HEK293 (cell line): ENCODE data around the gene PROKR1.

Experiments used
- CTCF ChIA-PET: fragments of 350-600 bp; formaldehyde crosslinking; extraction: SDS; loops from one replicate; lab custom pipeline; 2021; ENCODE audit warnings: antibody characterized with exemption; lab: Yijun Ruan, JAX
- POLR2A ChIA-PET: fragments of 300-600 bp; formaldehyde crosslinking; extraction: SDS; loops from one replicate; lab custom pipeline; 2020; ENCODE audit warnings: antibody characterized with exemption, inconsistent platforms; lab: Yijun Ruan, JAX
- H3K27ac ChIP-seq: fragments of 200-500 bp; sonication (Bioruptor generic); 2 replicates; pipeline ENCODE4 v1.5.1; 2014; ENCODE audit warnings: low read depth, low read length, control low read depth, inconsistent platforms; ENCODE audit errors: extremely low read depth
- H3K36me3 ChIP-seq, 2 experiments: fragments of 200-500 bp in 1 of 2; sonication (Bioruptor generic) in 1 of 2; 1 replicate in 1 of 2; 2 replicates in 1 of 2; pipeline ENCODE4 v1.5.1; 2014 to 2017; ENCODE audit warnings: inconsistent platforms in 2 of 2, low read length in 2 of 2; ENCODE audit not compliant: control insufficient read depth in 2 of 2, insufficient read depth in 1 of 2
- H3K4me1 ChIP-seq: fragments of 200-500 bp; sonication (Bioruptor generic); 2 replicates; pipeline ENCODE4 v1.5.1; 2014; ENCODE audit warnings: mild to moderate bottlenecking, low read length, inconsistent platforms; ENCODE audit not compliant: control insufficient read depth, insufficient read depth
- H3K4me3 ChIP-seq: 2 replicates; pipeline ENCODE4 v1.5.1; 2011; ENCODE audit warnings: low read depth, mild to moderate bottlenecking, control low read depth, low read length, moderate library complexity
- H3K9me3 ChIP-seq: fragments of 200-500 bp; sonication (Bioruptor generic); 2 replicates; pipeline ENCODE4 v1.5.1; 2014; ENCODE audit warnings: low read depth, low read length, inconsistent platforms; ENCODE audit not compliant: control insufficient read depth, insufficient read depth
- FEZF1 ChIP-seq: fragments of 450-650 bp; formaldehyde crosslinking; IDR thresholded peaks from 2 replicates; pipeline ENCODE4 v1.5.1; 2016; ENCODE audit warnings: missing biosample characterization, missing genetic modification characterization
- GLI4 ChIP-seq: fragments of 450-650 bp; formaldehyde crosslinking; IDR thresholded peaks from 2 replicates; pipeline ENCODE4 v1.5.1; 2016; ENCODE audit warnings: missing biosample characterization, missing genetic modification characterization
- SP3 ChIP-seq: fragments of 450-650 bp; formaldehyde crosslinking; IDR thresholded peaks from 2 replicates; pipeline ENCODE4 v1.5.1; 2016; ENCODE audit warnings: missing biosample characterization, missing genetic modification characterization
- WT1 ChIP-seq: fragments of 450-650 bp; formaldehyde crosslinking; IDR thresholded peaks from 2 replicates; pipeline ENCODE4 v1.5.1; 2016; ENCODE audit warnings: missing biosample characterization, missing genetic modification characterization
- YY1 ChIP-seq: fragments of 450-650 bp; formaldehyde crosslinking; IDR thresholded peaks from 2 replicates; pipeline ENCODE4 v1.5.1; 2018; ENCODE audit warnings: missing biosample characterization, missing genetic modification characterization
- ZNF132 ChIP-seq: fragments of 450-650 bp; formaldehyde crosslinking; IDR thresholded peaks from 2 replicates; pipeline ENCODE4 v1.5.1; 2017; ENCODE audit warnings: missing biosample characterization, missing genetic modification characterization, borderline replicate concordance
- ZNF23 ChIP-seq: fragments of 450-650 bp; formaldehyde crosslinking; IDR thresholded peaks from 2 replicates; pipeline ENCODE4 v1.5.1; 2016; ENCODE audit warnings: missing biosample characterization, missing genetic modification characterization, borderline replicate concordance
- ZNF324 ChIP-seq: fragments of 450-650 bp; formaldehyde crosslinking; IDR thresholded peaks from 2 replicates; pipeline ENCODE4 v1.5.1; 2016; ENCODE audit warnings: missing biosample characterization, missing genetic modification characterization
- ZNF48 ChIP-seq: fragments of 450-650 bp; formaldehyde crosslinking; IDR thresholded peaks from 2 replicates; pipeline ENCODE4 v1.5.1; 2016; ENCODE audit warnings: missing biosample characterization, missing genetic modification characterization
- ZNF623 ChIP-seq: fragments of 450-650 bp; formaldehyde crosslinking; IDR thresholded peaks from 2 replicates; pipeline ENCODE4 v1.5.1; 2016; ENCODE audit warnings: missing biosample characterization, missing genetic modification characterization
- ZNF677 ChIP-seq: fragments of 450-650 bp; IDR thresholded peaks from 2 replicates; pipeline ENCODE4 v1.5.0; 2018; ENCODE audit warnings: missing biosample characterization, mild to moderate bottlenecking, missing genetic modification characterization, moderate library complexity
- ZNF701 ChIP-seq: fragments of 450-650 bp; formaldehyde crosslinking; IDR thresholded peaks from 2 replicates; pipeline ENCODE4 v1.5.1; 2016; ENCODE audit warnings: missing biosample characterization, missing genetic modification characterization
- ZNF785 ChIP-seq: fragments of 450-650 bp; formaldehyde crosslinking; IDR thresholded peaks from 2 replicates; pipeline ENCODE4 v1.5.1; 2016; ENCODE audit warnings: missing biosample characterization, missing genetic modification characterization
- ZNF791 ChIP-seq: fragments of 450-650 bp; formaldehyde crosslinking; IDR thresholded peaks from 2 replicates; pipeline ENCODE4 v1.5.1; 2016; ENCODE audit warnings: missing biosample characterization, missing genetic modification characterization
- ZSCAN23 ChIP-seq: fragments of 450-650 bp; formaldehyde crosslinking; IDR thresholded peaks from 2 replicates; pipeline ENCODE4 v1.5.1; 2016; ENCODE audit warnings: missing biosample characterization, missing genetic modification characterization
- ZSCAN30 ChIP-seq: fragments of 450-650 bp; IDR thresholded peaks from 2 replicates; pipeline ENCODE4 v1.5.1; 2018; ENCODE audit warnings: missing biosample characterization, mild to moderate bottlenecking, missing genetic modification characterization, moderate library complexity
- TF ChIP-seq, protein P1 (sequence below): fragments of 450-650 bp; formaldehyde crosslinking; IDR thresholded peaks from 2 replicates; pipeline ENCODE4 v1.5.1; 2017; ENCODE audit warnings: missing biosample characterization, missing genetic modification characterization
- TF ChIP-seq, protein P2 (sequence below): fragments of 450-650 bp; formaldehyde crosslinking; IDR thresholded peaks from 2 replicates; pipeline ENCODE4 v1.5.1; 2016; ENCODE audit warnings: missing biosample characterization, missing genetic modification characterization, low read depth
- TF ChIP-seq, protein P3 (sequence below): IDR thresholded peaks from 2 replicates; pipeline ENCODE4 v1.6.1; 2011; ENCODE audit warnings: mild to moderate bottlenecking, low read depth, low read length, borderline replicate concordance

Gene PROKR1

DNA sequence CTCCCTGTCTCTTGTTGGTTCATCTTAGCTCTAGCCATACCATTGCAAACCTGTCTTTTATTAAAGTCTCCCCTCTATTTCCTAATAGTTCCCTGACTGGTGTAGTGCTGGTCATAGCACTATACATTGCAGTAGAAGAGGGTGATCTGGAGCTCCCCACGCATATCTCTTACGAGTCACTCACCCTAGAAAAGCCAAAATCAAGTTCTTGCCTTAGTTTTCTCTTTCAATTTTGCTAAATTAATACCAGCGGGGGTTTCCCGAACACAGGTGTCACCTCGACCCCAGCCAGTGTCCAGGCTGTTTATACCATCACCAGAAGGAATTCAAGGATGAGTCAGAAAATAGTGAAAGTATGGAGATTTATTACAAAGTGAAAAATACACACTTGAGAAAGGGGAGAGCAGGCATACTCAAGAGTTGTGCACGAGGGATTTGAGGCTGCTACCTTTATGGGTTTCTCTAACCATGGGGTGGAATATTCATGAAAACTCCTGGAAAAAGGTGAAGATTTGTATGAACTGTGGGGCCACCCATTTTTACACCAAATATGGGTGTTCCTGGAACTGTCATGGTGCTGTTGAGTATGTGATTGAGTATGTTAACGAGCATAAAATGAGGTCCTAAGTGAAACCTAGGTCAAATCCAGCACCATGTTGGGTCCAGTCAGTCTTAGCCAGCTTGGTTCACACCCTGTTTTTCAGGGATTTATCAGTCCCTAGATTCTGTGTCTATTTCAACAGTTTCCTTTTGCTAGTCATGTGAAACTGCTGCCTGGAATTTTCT is 20.2 kb downstream of the PROKR1 start:
- CTCF ChIA-PET, result no interaction called here
- H3K4me3 ChIP-seq, result no peak overlapping the region
- H3K27ac ChIP-seq, result no peak overlapping the region
- POLR2A ChIA-PET, result no interaction called here
- TF ChIP-seq ZNF677 (tag by site-specific recombination) (no peak), ZSCAN23 (tag by site-specific recombination) (no peak), YY1 (no peak), SP3 (no peak), ZNF23 (tag by site-specific recombination) (no peak), ZNF701 (tag by site-specific recombination) (no peak), ZSCAN30 (tag by site-specific recombination) (no peak)
- no peaks in the 10 kb centered on the region for H3K4me1 ChIP-seq
- no peaks in the 10 kb centered on the region for H3K9me3 ChIP-seq
- no peaks in the 10 kb centered on the region for H3K36me3 ChIP-seq

DNA sequence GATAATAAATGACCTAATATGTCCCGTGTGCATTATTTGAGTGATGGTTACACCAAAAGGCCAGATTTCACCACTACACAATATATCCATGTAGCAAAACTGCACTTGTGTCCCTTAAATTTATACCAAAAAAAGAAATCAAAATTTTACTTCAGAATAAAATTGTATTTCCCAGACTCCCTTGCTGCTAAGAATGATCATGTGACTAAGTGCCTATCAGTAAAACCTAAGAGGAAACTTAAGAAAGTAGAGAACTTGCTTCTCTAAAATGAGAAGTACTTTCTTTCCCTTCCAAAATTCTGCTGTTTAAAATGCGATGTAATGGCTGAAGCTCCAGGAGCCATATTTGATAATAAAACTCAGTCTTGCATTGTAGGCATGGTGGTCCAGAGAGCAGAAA is 24.0 kb downstream of the PROKR1 start:
- CTCF ChIA-PET, result no interaction called here
- POLR2A ChIA-PET, result no interaction called here
- Histone ChIP-seq H3K4me1 (no peaks in the 10 kb centered on the region), H3K9me3 (no peaks in the 10 kb centered on the region), H3K4me3 (no peak overlapping the region), H3K36me3 (no peaks in the 10 kb centered on the region), H3K27ac (no peak overlapping the region)
- TF ChIP-seq ZNF132 (tag by site-specific recombination), result no peak
- no peak for TF ChIP-seq ZNF324 (tag by site-specific recombination)
- no peak for TF ChIP-seq FEZF1
- no peak for TF ChIP-seq ZNF791
- no peak for TF ChIP-seq ZNF623 (tag by site-specific recombination)
- TF ChIP-seq ZNF785, result no peak
- TF ChIP-seq, protein P1, sequence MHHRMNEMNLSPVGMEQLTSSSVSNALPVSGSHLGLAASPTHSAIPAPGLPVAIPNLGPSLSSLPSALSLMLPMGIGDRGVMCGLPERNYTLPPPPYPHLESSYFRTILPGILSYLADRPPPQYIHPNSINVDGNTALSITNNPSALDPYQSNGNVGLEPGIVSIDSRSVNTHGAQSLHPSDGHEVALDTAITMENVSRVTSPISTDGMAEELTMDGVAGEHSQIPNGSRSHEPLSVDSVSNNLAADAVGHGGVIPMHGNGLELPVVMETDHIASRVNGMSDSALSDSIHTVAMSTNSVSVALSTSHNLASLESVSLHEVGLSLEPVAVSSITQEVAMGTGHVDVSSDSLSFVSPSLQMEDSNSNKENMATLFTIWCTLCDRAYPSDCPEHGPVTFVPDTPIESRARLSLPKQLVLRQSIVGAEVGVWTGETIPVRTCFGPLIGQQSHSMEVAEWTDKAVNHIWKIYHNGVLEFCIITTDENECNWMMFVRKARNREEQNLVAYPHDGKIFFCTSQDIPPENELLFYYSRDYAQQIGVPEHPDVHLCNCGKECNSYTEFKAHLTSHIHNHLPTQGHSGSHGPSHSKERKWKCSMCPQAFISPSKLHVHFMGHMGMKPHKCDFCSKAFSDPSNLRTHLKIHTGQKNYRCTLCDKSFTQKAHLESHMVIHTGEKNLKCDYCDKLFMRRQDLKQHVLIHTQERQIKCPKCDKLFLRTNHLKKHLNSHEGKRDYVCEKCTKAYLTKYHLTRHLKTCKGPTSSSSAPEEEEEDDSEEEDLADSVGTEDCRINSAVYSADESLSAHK, result no peak
- TF ChIP-seq WT1 (tag by site-specific recombination), result no peak

DNA sequence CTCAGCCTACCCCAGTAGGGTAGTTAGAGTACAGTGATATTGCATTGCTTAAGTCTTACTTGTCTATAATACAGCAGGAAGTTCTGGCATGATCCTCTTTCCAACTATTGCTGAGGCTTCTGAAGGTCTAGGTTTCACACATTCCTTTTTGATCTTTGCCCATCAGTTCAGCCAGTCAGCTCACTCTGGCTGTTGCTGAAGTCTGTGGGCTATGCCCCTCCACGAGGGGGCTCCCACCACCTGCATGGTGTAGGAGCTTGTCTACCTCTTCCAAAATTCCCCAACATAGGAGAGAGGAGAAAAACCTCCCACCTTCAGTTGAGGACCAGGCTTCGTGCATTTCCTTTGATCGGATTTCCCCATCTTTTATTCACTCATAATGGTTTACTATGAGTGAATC is 26.3 kb downstream of the PROKR1 start:
- Histone ChIP-seq H3K36me3 (no peaks in the 10 kb centered on the region), H3K4me3 (no peak overlapping the region), H3K27ac (no peak overlapping the region), H3K9me3 (no peaks in the 10 kb centered on the region), H3K4me1 (no peaks in the 10 kb centered on the region)
- ChIA-PET CTCF (no interaction called here), POLR2A (no interaction called here)
- no peak for TF ChIP-seq ZNF324 (tag by site-specific recombination)
- TF ChIP-seq, protein P2, sequence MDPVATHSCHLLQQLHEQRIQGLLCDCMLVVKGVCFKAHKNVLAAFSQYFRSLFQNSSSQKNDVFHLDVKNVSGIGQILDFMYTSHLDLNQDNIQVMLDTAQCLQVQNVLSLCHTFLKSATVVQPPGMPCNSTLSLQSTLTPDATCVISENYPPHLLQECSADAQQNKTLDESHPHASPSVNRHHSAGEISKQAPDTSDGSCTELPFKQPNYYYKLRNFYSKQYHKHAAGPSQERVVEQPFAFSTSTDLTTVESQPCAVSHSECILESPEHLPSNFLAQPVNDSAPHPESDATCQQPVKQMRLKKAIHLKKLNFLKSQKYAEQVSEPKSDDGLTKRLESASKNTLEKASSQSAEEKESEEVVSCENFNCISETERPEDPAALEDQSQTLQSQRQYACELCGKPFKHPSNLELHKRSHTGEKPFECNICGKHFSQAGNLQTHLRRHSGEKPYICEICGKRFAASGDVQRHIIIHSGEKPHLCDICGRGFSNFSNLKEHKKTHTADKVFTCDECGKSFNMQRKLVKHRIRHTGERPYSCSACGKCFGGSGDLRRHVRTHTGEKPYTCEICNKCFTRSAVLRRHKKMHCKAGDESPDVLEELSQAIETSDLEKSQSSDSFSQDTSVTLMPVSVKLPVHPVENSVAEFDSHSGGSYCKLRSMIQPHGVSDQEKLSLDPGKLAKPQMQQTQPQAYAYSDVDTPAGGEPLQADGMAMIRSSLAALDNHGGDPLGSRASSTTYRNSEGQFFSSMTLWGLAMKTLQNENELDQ (tag by site-specific recombination), result no peak
- TF ChIP-seq, protein P3, sequence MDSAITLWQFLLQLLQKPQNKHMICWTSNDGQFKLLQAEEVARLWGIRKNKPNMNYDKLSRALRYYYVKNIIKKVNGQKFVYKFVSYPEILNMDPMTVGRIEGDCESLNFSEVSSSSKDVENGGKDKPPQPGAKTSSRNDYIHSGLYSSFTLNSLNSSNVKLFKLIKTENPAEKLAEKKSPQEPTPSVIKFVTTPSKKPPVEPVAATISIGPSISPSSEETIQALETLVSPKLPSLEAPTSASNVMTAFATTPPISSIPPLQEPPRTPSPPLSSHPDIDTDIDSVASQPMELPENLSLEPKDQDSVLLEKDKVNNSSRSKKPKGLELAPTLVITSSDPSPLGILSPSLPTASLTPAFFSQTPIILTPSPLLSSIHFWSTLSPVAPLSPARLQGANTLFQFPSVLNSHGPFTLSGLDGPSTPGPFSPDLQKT, result no peak
- no peak for TF ChIP-seq GLI4
- no peak for TF ChIP-seq ZNF48 (tag by site-specific recombination)
